Ovary (tissue), 3 donors: Measurements from ENCODE around the gene OSBPL3.

Experiments used
- CTCF ChIP-seq, 3 donors: fragments of 450-650 bp in 2 of 3; fragments of 200-600 bp in 1 of 3; IDR thresholded peaks; one replicate each; pipeline versions ENCODE4 v1.5.1 to v1.8.0; 2016 to 2022; ENCODE audit warnings: antibody characterized with exemption in 3 of 3, mild to moderate bottlenecking in 1 of 3
- POLR2A ChIP-seq: fragments of 450-650 bp; IDR thresholded peaks from one replicate; pipeline ENCODE4 v1.6.1; 2017; ENCODE audit warnings: antibody characterized with exemption, mild to moderate bottlenecking, moderate library complexity
- donor health status: DM: no; HTN: no; CAD: no.

GRCh38 chr7:24826662-24827020 lies 153.3 kb downstream of the OSBPL3 start:
- TF ChIP-seq CTCF (IDR thresholded peaks at IDR 0.05) (no peak), POLR2A (no peak)
